GM19193 (cell line): ENCODE results near the gene OR52B6.

ENCODE experiments used
- POLR2A ChIP-seq: IDR thresholded peaks from 4 replicates; pipeline ENCODE4 v1.6.1; 2011; ENCODE audit not compliant: insufficient read depth, insufficient read length; ENCODE audit errors: extremely low read depth

OR52B6 gene

GRCh38 chr11:5580577-5580976, at the start of gene OR52B6:
Gene OR52B6, plus strand, starts transcription at chr11:5580877. Its CDS starts 0 bp downstream, at chr11:5580877.
- TF ChIP-seq POLR2A: no peak

GRCh38 chr11:5531053-5531831, 49.4 kb upstream of the OR52B6 start:
- no peak for TF ChIP-seq POLR2A

- no peak for TF ChIP-seq POLR2A
Measured at GRCh38 chr11:5534046-5534445, 46.6 kb upstream of the OR52B6 start.

DNA sequence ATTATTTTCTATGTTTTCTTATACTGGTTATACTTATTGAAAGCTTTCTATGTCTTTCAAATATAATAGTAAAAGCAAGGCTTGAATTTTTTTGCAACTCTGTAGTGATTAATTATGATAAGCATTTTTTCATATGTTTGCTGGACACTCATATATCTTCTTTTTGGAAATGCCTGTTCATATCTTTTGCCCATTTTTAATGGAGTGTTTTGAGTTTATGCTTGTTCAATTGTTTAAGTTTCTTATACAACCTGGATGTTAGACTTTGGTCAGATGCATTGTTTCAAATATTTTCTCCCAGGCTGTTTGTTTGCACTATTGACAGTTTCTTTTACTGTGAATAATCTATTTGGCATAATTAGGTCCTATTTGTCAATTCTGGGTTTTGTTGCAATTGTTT, 44.2 kb upstream of the OR52B6 start:
- TF ChIP-seq POLR2A: no peak

GRCh38 chr11:5541427-5541826, 39.2 kb upstream of the OR52B6 start:
- no peak for TF ChIP-seq POLR2A

DNA sequence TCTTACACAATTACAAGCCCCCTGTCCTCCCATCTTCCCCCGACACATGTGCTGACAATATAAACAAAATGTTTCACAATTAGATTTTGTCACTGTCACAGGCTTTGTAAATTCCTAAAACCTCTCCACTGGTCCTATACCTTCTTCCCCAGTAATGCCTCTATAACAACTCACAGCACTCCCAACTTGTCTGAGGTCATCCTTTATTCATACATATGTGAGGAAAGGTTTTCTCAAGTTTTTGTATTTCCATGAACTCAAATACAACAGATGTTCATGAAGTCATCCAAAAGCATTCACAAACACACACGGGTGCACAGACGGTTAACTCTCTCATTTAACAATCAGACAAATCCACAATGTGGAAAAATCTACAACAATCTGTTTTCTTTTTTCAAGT, 34.2 kb upstream of the OR52B6 start:
- TF ChIP-seq POLR2A: no peak

DNA sequence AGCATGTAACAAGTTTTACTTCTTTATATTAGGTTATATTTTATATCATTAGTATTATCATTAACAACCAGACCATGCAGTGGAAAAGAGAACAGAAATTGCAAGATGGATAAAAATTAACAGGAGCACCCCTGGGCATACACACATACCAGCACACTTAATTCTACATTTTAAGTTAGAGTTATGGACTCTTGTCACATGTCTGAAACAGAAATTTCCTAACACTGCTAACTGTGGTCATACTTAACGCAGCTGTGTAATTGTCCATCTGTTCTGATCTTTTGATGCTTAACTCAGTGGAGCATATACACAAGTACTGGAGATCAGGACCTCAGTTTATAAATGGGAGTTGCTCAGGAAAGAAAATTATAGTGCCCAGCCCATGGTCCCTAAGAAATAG, 32.7 kb upstream of the OR52B6 start:
- TF ChIP-seq POLR2A: no peak

DNA sequence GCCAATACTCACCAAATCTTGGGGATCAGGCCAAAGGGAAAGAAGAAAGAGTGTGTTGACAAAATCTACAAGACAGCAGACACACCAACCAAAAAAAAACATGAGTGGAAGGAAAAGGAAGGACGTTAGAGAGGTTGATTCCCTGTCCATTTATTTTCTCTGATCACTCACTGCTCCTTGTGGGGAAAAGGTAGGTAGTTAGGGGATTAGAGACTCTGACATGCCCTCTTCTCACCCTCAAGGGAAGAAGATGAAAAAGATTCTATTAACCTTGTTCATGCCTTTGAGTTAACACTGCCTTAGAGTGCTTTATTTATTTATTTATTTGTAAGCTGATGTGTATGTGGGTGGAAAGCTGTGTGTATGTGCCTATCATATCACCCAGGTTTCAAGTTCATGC, 32.2 kb upstream of the OR52B6 start, which contains the start of gene OR52H1:
TSS of gene OR52H1 (minus strand) at position 101 of the 400 bp plus-strand sequence. CDS start 3,035 bp downstream, outside the sequence.
- TF ChIP-seq POLR2A: no peak

- no peak for TF ChIP-seq POLR2A
Measured at GRCh38 chr11:5550440-5551095, 30.1 kb upstream of the OR52B6 start.

DNA sequence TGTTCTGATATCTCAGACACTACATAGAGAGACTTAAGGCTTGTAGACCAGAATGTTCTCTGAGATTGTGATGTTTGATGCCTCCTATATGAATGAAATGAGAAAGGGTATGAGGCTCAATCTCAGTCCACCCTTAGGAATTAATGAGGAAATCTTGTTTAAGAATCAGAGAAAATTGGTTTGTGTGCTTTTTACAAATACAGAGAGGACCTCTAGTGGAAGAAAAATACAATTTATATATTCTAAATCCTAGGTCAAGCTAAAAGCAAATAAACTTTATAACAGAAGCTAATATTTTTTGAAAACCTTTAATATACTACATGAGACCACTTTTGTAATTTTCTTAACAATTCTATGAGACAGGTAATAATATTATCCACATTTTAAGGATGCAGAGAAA, 27.3 kb upstream of the OR52B6 start:
- no peak for TF ChIP-seq POLR2A

DNA sequence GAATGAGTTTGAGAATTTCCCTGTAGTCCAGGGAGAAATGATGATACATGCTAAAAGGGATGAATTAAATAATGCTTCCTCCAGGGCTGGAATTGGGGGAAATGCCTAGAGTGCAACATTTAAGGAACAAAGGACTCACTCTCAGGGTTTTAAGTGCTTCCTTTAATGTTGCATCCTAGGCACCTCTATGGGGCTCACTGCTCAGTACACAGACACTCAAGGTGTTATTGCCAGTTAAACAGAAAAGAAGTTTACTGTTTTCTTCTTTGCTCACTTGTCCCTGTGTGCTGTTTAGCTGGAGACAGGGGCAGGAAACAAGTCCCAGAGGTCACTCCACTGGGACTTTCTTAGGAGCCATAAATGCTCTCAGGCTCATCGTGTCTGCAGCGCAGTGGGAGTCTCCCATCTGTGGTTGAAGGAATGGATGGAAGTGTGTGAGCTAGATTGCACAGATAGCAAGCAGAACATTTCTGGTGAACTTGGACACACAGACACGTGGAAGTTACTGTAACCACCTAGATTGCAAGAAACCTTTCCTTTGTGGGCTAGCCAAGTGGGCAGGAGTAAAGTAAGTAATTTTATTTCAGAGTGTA, 24.0 kb upstream of the OR52B6 start:
- TF ChIP-seq POLR2A: no peak

- TF ChIP-seq POLR2A: no peak
Measured at GRCh38 chr11:5557751-5558150, 22.9 kb upstream of the OR52B6 start.

- TF ChIP-seq POLR2A: no peak
Measured at GRCh38 chr11:5564259-5565019, 16.2 kb upstream of the OR52B6 start.

- no peak for TF ChIP-seq POLR2A
Measured at GRCh38 chr11:5574654-5575053, 6.0 kb upstream of the OR52B6 start.

DNA sequence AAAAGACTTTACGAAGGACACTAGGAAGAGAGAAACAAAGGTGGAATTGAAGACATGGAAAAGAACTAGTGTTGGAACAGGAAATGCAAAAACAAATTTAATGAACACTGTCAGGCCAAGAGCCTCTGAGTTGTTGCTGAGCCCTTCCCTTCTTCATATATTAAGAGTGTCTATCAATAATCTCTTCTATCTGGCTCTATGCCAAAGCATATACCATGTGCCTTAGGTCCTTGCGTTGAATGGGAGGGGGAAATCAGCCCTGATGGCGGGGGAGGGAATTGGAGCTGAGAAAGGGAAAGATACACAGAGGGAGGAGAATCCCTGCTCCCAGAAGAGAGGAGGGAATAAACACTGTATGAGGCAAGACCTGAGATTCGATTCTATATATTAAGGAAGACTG, 5.5 kb upstream of the OR52B6 start:
- TF ChIP-seq POLR2A: no peak
